ENCODE measurements around the gene MGLL.
A peak's percentile ranks its signal among the peaks of the same experiment; 100 is the strongest.
"Not testable (repeated sequence)": the region's sequence is repeated elsewhere in the genome, so short reads cannot be mapped to it uniquely, and the experiment has no call there.

The MGLL gene

GRCh38 chr3:127662001-127662469 is 160.3 kb downstream of the MGLL start:
- Mint-ChIP-seq H3K9me3 (no peaks in the 10 kb centered on the region), H3K27ac (no peak overlapping the region), H3K4me3 (no peak overlapping the region), H3K4me1 (no peaks in the 10 kb centered on the region), H3K36me3 (no peaks in the 10 kb centered on the region)
- ATAC-seq (no peak), DNase-seq (ENCODE audit: low spot score in 2 of 2) (no peak)

DNA sequence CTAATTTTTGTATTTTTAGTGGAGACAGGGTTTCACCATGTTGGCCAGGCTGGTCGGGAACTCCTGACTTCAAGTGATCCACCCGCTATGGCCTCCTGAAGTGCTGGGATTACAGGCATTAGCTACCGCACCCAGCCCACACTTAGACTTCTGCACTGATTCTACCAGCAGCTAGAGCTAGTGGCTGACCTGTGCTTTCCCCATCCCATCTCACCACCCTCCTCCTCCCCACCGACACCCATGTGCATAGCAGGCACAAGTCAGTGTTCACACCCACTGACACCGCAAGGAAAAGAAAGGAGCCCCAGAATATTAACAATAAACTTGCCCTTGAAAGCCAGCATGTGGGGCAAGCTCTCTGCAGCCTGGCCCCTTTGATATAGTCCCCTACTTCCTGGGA is 160.7 kb downstream of the MGLL start:
- DNase-seq (ENCODE audit: low spot score in 2 of 2) (no peak), ATAC-seq (no peak)
- no peak overlapping the region for H3K4me3 Mint-ChIP-seq
- H3K9me3 Mint-ChIP-seq, result no peaks in the 10 kb centered on the region
- no peaks in the 10 kb centered on the region for H3K4me1 Mint-ChIP-seq
- no peak overlapping the region for H3K27ac Mint-ChIP-seq
- no peaks in the 10 kb centered on the region for H3K36me3 Mint-ChIP-seq

GRCh38 chr3:127660621-127661251 is 161.6 kb downstream of the MGLL start:
- no peaks in the 10 kb centered on the region for H3K36me3 Mint-ChIP-seq
- no peaks in the 10 kb centered on the region for H3K9me3 Mint-ChIP-seq
- no peak overlapping the region for H3K27ac Mint-ChIP-seq
- DNase-seq (ENCODE audit: low spot score in 2 of 2) (no peak), ATAC-seq (no peak)
- H3K4me1 Mint-ChIP-seq, result no peaks in the 10 kb centered on the region
- no peak overlapping the region for H3K4me3 Mint-ChIP-seq

- H3K36me3 Mint-ChIP-seq, result no peaks in the 10 kb centered on the region
- no peak overlapping the region for H3K27ac Mint-ChIP-seq
- DNase-seq (ENCODE audit: low spot score in 2 of 2) (no peak), ATAC-seq (no peak)
- H3K9me3 Mint-ChIP-seq, result no peaks in the 10 kb centered on the region
- H3K4me1 Mint-ChIP-seq, result no peaks in the 10 kb centered on the region
- no peak overlapping the region for H3K4me3 Mint-ChIP-seq
These were observed 164.1 kb downstream of the MGLL start for GRCh38 chr3:127658234-127658633.

DNA sequence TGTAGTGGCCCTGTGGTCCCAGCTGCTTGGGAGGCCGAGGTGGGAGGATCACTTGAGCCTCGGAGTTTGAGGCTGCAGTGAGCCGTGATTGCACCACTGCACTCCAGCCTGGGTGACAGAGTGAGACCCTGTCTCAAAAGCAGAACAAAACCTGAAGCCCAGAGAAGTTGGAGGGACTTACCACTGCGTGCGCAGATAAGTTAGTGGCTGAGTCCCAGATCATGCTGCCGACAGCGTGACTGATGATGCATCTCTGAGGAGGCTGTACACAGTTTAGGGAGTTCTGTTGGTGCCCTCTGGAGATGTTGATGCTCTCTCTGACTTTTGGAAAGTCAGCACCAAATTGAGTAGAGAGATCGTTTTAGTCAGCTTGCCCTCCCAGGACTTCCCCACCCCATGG is 165.4 kb downstream of the MGLL start:
- Mint-ChIP-seq H3K4me3 (no peak overlapping the region), H3K36me3 (no peaks in the 10 kb centered on the region), H3K4me1 (no peaks in the 10 kb centered on the region), H3K27ac (no peak overlapping the region), H3K9me3 (no peaks in the 10 kb centered on the region)
- DNase-seq (ENCODE audit: low spot score in 2 of 2) (no peak), ATAC-seq (no peak)

DNA sequence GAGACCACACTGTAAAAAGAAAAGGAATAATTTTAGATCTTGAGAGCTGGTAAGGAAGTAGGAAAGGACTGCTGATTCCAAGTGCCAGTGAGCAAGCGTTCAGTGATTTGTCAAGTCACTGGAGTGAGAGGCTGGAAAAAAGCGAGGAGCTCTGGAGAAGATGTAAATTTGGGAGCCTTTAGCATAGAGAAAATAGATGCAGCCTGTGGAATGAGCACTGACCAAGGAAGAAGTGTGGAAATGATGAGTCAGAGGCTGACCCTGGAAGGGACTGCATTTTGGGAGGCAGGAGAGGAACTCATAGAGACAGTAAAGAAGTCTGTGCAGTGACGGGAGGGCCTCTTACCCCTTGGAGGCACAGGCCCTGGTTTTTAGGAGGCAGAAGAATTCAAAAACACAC is 166.7 kb downstream of the MGLL start:
- H3K9me3 Mint-ChIP-seq, result no peaks in the 10 kb centered on the region
- H3K4me3 Mint-ChIP-seq, result no peak overlapping the region
- H3K27ac Mint-ChIP-seq, result no peak overlapping the region
- no peaks in the 10 kb centered on the region for H3K36me3 Mint-ChIP-seq
- ATAC-seq, result no peak
- no peaks in the 10 kb centered on the region for H3K4me1 Mint-ChIP-seq
- no peak for DNase-seq (ENCODE audit: low spot score in 2 of 2)

DNA sequence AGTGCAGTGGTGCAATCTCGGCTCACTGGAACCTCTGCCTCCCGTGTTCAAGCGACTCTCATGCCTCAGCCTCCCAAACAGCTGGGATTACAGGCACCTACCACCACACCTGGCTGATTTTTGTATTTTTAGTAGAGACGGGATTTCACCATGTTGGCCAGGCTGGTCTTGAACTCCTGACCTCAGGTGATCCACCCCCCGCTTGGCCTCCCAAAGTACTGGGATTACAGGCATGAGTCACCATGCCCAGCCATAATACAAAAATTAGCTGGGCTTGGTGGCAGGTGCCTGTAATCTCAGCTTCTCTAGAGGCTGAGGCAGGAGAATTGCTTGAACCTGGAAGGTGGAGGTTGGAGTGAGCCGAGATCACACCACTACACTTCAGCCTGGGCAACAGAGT is 167.3 kb downstream of the MGLL start:
- H3K9me3 Mint-ChIP-seq; ATAC-seq; H3K4me3 Mint-ChIP-seq; H3K36me3 Mint-ChIP-seq; DNase-seq (ENCODE audit: low spot score in 2 of 2); H3K27ac Mint-ChIP-seq; H3K4me1 Mint-ChIP-seq: not testable (repeated sequence)

GRCh38 chr3:127654374-127654773 is 167.9 kb downstream of the MGLL start:
- ATAC-seq (no peak), DNase-seq (ENCODE audit: low spot score in 2 of 2) (no peak)
- H3K4me3 Mint-ChIP-seq, result no peak overlapping the region
- no peaks in the 10 kb centered on the region for H3K36me3 Mint-ChIP-seq
- H3K9me3 Mint-ChIP-seq, result no peaks in the 10 kb centered on the region
- no peaks in the 10 kb centered on the region for H3K4me1 Mint-ChIP-seq
- no peak overlapping the region for H3K27ac Mint-ChIP-seq

DNA sequence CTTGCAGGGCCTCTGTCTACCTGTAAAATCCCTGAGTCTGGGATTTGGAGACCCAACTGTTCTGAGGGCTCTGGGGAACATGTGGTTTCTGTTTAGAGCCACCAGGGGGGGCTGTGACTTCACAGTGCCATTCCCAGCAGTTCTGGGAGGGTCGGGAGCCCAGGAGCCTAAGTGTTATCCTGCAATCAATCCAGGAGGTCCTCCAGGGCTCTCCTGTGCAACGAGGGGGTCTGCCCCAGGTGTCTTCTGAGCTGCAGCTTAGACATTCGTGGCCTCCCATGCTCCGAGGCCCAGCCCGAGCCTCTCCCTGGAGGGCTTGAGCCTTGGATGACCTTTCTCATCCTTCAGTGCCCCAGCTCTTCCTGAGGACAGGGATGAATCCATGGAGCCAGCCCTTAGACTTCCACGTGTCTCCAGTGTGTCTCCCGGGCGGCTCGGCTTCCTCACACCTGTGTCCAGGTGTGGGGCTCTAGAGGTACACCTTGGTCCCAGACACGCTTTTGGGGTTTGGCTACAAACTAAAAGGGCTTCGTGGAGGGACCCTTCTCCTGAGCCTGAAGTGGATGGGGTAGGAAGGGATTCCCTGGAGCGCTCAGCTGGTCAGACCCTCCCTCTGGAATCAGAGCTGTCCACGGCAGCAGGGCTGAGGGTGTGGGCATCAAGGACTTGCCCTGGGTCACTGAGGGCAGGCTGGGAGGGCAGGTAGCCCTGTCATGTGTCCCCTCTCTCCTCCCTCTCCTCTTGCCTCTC is 169.9 kb downstream of the MGLL start:
- Mint-ChIP-seq H3K4me1 (no peaks in the 10 kb centered on the region), H3K27ac (peak overlapping the region; percentile 8), H3K9me3 (no peaks in the 10 kb centered on the region), H3K36me3 (no peaks in the 10 kb centered on the region), H3K4me3 (no peak overlapping the region)
- peak; percentile 71 for ATAC-seq
- DNase-seq (ENCODE audit: low spot score in 2 of 2), result no peak

- Mint-ChIP-seq H3K36me3 (no peaks in the 10 kb centered on the region), H3K4me3 (no peak overlapping the region), H3K9me3 (no peaks in the 10 kb centered on the region), H3K27ac (no peak overlapping the region), H3K4me1 (no peaks in the 10 kb centered on the region)
- DNase-seq (ENCODE audit: low spot score in 2 of 2), result no peak
- ATAC-seq, result no peak
These were observed 170.7 kb downstream of the MGLL start for GRCh38 chr3:127651516-127652172.

GRCh38 chr3:127650236-127650635 is 172.1 kb downstream of the MGLL start:
- no peaks in the 10 kb centered on the region for H3K4me1 Mint-ChIP-seq
- no peak overlapping the region for H3K4me3 Mint-ChIP-seq
- no peak for DNase-seq (ENCODE audit: low spot score in 2 of 2)
- no peaks in the 10 kb centered on the region for H3K9me3 Mint-ChIP-seq
- H3K36me3 Mint-ChIP-seq, result no peaks in the 10 kb centered on the region
- H3K27ac Mint-ChIP-seq, result no peak overlapping the region
- no peak for ATAC-seq

GRCh38 chr3:127647845-127648204 is 174.5 kb downstream of the MGLL start:
- Mint-ChIP-seq H3K36me3 (no peaks in the 10 kb centered on the region), H3K27ac (no peak overlapping the region), H3K9me3 (no peaks in the 10 kb centered on the region), H3K4me1 (no peaks in the 10 kb centered on the region), H3K4me3 (no peak overlapping the region)
- ATAC-seq (no peak), DNase-seq (ENCODE audit: low spot score in 2 of 2) (no peak)

DNA sequence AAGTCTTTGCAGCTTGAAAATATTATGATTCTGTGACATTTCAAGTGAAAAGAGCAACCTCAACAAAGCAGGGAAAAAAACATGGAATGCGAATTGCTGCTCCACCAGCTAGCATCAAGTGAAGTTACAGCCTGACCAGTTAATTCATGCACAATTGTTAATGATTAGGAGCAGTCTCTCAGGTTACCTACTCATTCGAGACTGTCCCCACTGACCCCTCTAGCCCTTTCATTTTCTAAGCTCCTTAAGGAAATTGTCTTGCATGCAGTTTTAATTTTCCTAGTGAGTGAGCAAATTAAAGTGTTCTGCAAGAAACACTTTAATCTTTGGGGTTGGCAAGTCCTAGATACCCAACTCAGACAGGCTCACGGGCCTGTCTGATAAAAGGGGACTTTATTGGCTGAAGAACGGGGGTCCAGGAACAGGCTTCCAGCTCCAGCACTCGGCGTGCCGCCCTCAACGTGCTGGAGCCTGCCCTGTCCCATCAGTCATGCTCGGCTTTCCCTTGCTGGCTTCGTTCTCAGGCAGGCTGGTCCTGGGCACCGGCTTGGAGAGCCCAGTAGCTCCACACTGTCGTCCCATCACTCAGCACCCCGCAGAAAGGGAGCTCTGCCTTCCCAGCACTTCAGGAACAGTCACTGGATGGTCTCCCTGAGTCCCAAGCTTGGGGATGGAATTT is 175.0 kb downstream of the MGLL start:
- no peaks in the 10 kb centered on the region for H3K9me3 Mint-ChIP-seq
- H3K4me3 Mint-ChIP-seq, result no peak overlapping the region
- H3K27ac Mint-ChIP-seq, result no peak overlapping the region
- no peaks in the 10 kb centered on the region for H3K36me3 Mint-ChIP-seq
- no peaks in the 10 kb centered on the region for H3K4me1 Mint-ChIP-seq
- no peak for ATAC-seq
- DNase-seq (ENCODE audit: low spot score in 2 of 2), result no peak

GRCh38 chr3:127646501-127647046 is 175.7 kb downstream of the MGLL start:
- H3K36me3 Mint-ChIP-seq, result no peaks in the 10 kb centered on the region
- ATAC-seq, result no peak
- no peak overlapping the region for H3K4me3 Mint-ChIP-seq

DNA sequence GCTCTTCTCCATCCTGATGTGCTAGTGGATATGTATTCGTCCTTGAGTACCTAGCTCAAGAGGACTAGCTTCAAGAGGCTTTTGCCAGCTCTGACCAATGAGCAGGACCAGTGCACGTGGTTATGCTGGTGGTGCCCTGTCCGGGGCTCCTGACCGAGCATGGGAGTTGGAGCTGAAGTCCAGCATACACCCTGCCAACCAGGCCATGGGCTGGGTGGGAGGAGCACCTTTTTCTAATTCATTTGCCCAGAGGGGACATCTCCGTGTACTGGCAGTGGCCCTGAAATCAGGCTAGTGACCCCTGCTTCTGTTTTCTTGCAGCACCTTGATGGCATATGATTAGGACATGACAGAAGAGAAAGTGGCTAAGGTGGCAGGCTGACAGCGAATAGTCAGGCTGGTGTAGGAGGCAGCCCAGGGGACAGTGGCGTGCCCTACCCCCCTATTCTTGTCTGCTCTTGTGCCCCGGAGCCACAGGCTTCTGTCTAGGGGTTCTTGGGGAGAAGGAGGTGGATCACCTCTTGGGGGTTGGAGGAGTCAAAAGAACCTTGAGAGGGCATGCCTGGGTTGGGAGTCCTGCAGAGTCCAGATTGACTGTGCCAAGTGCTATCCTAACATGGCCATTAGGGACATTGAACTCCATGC is 176.8 kb downstream of the MGLL start:
- Mint-ChIP-seq H3K36me3 (no peaks in the 10 kb centered on the region), H3K9me3 (no peaks in the 10 kb centered on the region), H3K27ac (no peak overlapping the region), H3K4me1 (no peaks in the 10 kb centered on the region), H3K4me3 (no peak overlapping the region)
- DNase-seq (ENCODE audit: low spot score in 2 of 2), result no peak
- no peak for ATAC-seq

More at GRCh38 chr3:127646501-127647046, 175.7 kb downstream of the MGLL start:
- H3K27ac Mint-ChIP-seq, result no peak overlapping the region
- H3K9me3 Mint-ChIP-seq, result no peaks in the 10 kb centered on the region
- H3K4me1 Mint-ChIP-seq, result no peaks in the 10 kb centered on the region
- no peak for DNase-seq (ENCODE audit: low spot score in 2 of 2)

All from stimulated activated effector memory CD8-positive, alpha-beta T cell treated with anti-CD3 and anti-CD28 coated beads, Interleukin-12 subunit alpha, Interleukin-12 subunit beta, amount 100 ng/mL, for 72 hours (primary cell).